HEK293 (cell line): ENCODE data around the gene TBC1D30.

Source experiments
- ATF2 ChIP-seq: fragments of 450-650 bp; formaldehyde crosslinking; IDR thresholded peaks from 2 replicates; pipeline ENCODE4 v1.5.1; 2016; ENCODE audit warnings: missing biosample characterization, missing genetic modification characterization, low read depth
- GFI1B ChIP-seq: fragments of 450-650 bp; formaldehyde crosslinking; IDR thresholded peaks from 2 replicates; pipeline ENCODE4 v1.5.1; 2016; ENCODE audit warnings: missing biosample characterization, missing genetic modification characterization
- PRDM10 ChIP-seq: fragments of 450-650 bp; formaldehyde crosslinking; IDR thresholded peaks from 2 replicates; pipeline ENCODE4 v1.5.1; 2016; ENCODE audit warnings: missing biosample characterization, missing genetic modification characterization
- SETDB1 ChIP-seq: IDR thresholded peaks from one replicate; pipeline ENCODE4 v1.6.1; 2017; ENCODE audit warnings: mild to moderate bottlenecking, low read length, moderate library complexity, mixed read lengths; ENCODE audit not compliant: insufficient read length
- YY1 ChIP-seq: fragments of 450-650 bp; formaldehyde crosslinking; IDR thresholded peaks from 2 replicates; pipeline ENCODE4 v1.5.1; 2018; ENCODE audit warnings: missing biosample characterization, missing genetic modification characterization
- ZFP3 ChIP-seq: fragments of 450-650 bp; formaldehyde crosslinking; IDR thresholded peaks from 2 replicates; pipeline ENCODE4 v1.5.1; 2016; ENCODE audit warnings: low read depth, missing biosample characterization, missing genetic modification characterization
- ZNF221 ChIP-seq: fragments of 450-650 bp; formaldehyde crosslinking; IDR thresholded peaks from 2 replicates; pipeline ENCODE4 v1.5.1; 2017; ENCODE audit warnings: missing biosample characterization, missing genetic modification characterization, borderline replicate concordance
- ZNF292 ChIP-seq: fragments of 450-650 bp; formaldehyde crosslinking; IDR thresholded peaks from 2 replicates; pipeline ENCODE4 v1.5.1; 2016; ENCODE audit warnings: low read depth, missing biosample characterization, missing genetic modification characterization, borderline replicate concordance
- ZNF704 ChIP-seq: fragments of 450-650 bp; formaldehyde crosslinking; IDR thresholded peaks from 2 replicates; pipeline ENCODE4 v1.5.1; 2016; ENCODE audit warnings: missing biosample characterization, missing genetic modification characterization
- ZSCAN5A ChIP-seq: fragments of 450-650 bp; formaldehyde crosslinking; IDR thresholded peaks from 2 replicates; pipeline ENCODE4 v1.5.1; 2016; ENCODE audit warnings: missing biosample characterization, missing genetic modification characterization
- TF ChIP-seq, protein P1 (sequence below): fragments of 450-650 bp; formaldehyde crosslinking; IDR thresholded peaks from 2 replicates; pipeline ENCODE4 v1.5.1; 2016; ENCODE audit warnings: missing biosample characterization, missing genetic modification characterization
- TF ChIP-seq, protein P2 (sequence below): fragments of 450-650 bp; formaldehyde crosslinking; conservative IDR thresholded peaks from 2 replicates; pipeline ENCODE4 v1.5.1; 2016; ENCODE audit warnings: low read depth, missing biosample characterization, missing genetic modification characterization

DNA sequence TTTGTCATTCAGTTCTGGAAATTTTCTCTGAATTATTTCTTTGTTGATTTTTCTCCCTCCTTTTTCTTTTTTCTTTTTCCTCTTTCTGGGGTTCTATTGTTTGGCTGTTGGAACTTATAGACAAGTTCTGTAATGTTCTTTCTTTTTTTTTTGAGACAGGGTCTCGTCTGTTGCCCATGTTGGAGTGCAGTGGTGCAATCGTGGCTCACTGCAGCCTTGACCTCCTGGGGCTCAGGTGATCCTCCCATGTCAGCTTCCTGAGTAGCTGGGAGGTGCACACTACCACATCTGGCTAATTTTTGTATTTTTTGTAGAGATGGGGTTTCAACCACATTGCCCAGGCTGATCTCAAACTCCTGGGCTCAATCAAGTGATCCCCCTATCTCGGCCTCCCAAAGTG lies 30.1 kb upstream of the TBC1D30 start:
- no peak for TF ChIP-seq SETDB1
- no peak for TF ChIP-seq YY1 (tag by site-specific recombination)
- no peak for TF ChIP-seq PRDM10 (tag by site-specific recombination)
- TF ChIP-seq, protein P1, sequence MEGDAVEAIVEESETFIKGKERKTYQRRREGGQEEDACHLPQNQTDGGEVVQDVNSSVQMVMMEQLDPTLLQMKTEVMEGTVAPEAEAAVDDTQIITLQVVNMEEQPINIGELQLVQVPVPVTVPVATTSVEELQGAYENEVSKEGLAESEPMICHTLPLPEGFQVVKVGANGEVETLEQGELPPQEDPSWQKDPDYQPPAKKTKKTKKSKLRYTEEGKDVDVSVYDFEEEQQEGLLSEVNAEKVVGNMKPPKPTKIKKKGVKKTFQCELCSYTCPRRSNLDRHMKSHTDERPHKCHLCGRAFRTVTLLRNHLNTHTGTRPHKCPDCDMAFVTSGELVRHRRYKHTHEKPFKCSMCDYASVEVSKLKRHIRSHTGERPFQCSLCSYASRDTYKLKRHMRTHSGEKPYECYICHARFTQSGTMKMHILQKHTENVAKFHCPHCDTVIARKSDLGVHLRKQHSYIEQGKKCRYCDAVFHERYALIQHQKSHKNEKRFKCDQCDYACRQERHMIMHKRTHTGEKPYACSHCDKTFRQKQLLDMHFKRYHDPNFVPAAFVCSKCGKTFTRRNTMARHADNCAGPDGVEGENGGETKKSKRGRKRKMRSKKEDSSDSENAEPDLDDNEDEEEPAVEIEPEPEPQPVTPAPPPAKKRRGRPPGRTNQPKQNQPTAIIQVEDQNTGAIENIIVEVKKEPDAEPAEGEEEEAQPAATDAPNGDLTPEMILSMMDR: no peak
- TF ChIP-seq ZNF704 (tag by site-specific recombination): no peak
- no peak for TF ChIP-seq GFI1B (tag by site-specific recombination)
- no peak for TF ChIP-seq ZNF292 (tag by site-specific recombination)
- no peak for TF ChIP-seq ZNF221 (tag by site-specific recombination)
- no peak for TF ChIP-seq ATF2 (tag by site-specific recombination)
- TF ChIP-seq ZSCAN5A (tag by site-specific recombination): no peak
- no peak for TF ChIP-seq ZFP3 (tag by site-specific recombination)
- TF ChIP-seq, protein P2, sequence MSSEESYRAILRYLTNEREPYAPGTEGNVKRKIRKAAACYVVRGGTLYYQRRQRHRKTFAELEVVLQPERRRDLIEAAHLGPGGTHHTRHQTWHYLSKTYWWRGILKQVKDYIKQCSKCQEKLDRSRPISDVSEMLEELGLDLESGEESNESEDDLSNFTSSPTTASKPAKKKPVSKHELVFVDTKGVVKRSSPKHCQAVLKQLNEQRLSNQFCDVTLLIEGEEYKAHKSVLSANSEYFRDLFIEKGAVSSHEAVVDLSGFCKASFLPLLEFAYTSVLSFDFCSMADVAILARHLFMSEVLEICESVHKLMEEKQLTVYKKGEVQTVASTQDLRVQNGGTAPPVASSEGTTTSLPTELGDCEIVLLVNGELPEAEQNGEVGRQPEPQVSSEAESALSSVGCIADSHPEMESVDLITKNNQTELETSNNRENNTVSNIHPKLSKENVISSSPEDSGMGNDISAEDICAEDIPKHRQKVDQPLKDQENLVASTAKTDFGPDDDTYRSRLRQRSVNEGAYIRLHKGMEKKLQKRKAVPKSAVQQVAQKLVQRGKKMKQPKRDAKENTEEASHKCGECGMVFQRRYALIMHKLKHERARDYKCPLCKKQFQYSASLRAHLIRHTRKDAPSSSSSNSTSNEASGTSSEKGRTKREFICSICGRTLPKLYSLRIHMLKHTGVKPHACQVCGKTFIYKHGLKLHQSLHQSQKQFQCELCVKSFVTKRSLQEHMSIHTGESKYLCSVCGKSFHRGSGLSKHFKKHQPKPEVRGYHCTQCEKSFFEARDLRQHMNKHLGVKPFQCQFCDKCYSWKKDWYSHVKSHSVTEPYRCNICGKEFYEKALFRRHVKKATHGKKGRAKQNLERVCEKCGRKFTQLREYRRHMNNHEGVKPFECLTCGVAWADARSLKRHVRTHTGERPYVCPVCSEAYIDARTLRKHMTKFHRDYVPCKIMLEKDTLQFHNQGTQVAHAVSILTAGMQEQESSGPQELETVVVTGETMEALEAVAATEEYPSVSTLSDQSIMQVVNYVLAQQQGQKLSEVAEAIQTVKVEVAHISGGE (tag by site-specific recombination): no peak
